GM18951 (cell line): ENCODE results near the gene FURIN.
A peak's percentile ranks its signal among the peaks of the same experiment; 100 is the strongest.
"Not testable (repeated sequence)": the region's sequence is repeated elsewhere in the genome, so short reads cannot be mapped to it uniquely, and the experiment has no call there.

Source experiments
- POLR2A ChIP-seq: IDR thresholded peaks from 4 replicates; pipeline ENCODE4 v1.6.1; 2011; ENCODE audit warnings: mild to moderate bottlenecking; ENCODE audit not compliant: insufficient read length, insufficient read depth; ENCODE audit errors: extremely low read depth
- in situ Hi-C: fragments of 300-500 bp; cut with MboI; formaldehyde crosslinking; loops from one replicate; pipeline ENCODE4 v1.12.0; 2022; ENCODE audit warnings: low sequenced_read_pairs, mixed read lengths, inconsistent platforms; ENCODE audit not compliant: unreplicated experiment

Gene FURIN

DNA sequence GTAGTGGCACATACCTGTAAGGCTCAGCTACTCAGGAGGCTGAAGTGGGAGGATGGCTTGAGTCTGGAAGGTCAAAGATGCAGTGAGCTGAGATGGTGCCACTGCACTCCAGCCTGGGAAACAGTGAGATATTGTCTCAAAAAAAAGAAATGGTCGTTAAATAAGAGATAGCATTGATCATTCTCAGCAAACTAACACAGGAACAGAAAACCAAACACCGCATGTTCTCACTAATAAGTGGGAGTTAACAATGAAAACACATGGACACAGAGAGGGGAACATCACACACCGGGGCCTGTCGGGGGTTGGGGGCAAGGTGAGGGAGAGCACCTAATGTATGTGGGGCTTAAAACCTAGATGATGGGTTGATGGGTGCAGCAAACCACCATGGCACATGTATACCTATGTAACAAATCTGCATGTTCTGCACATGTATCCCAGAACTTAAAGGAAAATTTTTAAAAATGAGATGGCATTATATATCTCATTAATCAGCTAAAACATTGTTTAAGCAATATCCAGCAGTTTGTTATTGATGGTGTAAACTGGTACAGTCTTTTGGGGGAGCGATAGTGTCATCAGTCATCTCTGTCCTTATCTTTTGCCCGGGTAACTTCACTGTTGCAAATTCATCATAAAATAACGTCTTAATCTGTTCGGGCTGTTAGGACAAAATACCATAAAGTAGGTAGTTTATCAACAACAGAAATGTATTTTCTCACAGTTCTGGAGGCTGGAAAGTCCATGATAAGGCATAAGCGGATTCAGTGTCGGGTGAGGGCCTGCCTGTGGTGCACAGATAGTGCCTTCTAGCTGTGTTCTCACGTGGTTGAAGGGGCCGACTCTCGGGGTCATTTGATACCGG lies 33.0 kb downstream of the FURIN start:
- in situ Hi-C loops = no loop called here
- no peak for TF ChIP-seq POLR2A

DNA sequence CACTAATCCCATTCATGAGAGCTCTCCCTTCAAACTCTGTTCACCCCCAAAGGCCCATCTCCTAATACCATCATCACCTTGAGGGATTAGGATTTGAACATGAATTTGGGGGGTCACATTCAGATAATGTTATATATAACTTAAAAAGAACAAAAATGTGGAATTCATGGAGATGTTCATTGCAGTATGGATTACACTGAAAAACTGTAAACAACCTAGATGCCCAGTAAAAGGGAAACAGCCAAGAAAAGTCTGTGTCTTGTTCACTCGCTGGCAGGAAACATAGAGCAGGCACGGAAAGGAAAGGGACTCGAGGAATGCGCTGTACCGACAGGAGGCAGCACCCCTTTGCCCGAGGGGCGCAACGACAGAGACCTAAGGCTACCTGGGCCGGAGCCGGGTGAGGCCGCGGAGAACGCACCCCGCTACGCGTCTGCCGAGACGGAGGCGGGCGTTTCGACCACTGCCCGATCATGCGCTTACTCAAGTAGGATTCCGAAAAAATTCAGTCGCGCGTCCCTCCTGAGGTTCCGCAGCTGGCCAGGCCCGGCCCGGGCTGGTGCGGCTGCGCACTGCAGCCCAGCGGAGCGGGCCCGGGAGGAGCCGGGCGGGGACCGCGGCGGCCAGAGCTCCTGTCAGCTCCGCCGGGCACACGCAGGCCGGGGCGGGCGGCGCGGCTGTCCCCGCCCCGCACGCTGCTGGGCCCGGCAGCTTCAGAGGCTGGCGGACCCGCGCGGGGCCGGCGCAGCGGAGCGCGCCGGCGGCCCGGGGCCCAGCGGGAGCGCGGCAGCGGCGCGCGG lies 33.9 kb downstream of the FURIN start:
- peak; percentile 74 for TF ChIP-seq POLR2A
- in situ Hi-C loops = no loop called here

DNA sequence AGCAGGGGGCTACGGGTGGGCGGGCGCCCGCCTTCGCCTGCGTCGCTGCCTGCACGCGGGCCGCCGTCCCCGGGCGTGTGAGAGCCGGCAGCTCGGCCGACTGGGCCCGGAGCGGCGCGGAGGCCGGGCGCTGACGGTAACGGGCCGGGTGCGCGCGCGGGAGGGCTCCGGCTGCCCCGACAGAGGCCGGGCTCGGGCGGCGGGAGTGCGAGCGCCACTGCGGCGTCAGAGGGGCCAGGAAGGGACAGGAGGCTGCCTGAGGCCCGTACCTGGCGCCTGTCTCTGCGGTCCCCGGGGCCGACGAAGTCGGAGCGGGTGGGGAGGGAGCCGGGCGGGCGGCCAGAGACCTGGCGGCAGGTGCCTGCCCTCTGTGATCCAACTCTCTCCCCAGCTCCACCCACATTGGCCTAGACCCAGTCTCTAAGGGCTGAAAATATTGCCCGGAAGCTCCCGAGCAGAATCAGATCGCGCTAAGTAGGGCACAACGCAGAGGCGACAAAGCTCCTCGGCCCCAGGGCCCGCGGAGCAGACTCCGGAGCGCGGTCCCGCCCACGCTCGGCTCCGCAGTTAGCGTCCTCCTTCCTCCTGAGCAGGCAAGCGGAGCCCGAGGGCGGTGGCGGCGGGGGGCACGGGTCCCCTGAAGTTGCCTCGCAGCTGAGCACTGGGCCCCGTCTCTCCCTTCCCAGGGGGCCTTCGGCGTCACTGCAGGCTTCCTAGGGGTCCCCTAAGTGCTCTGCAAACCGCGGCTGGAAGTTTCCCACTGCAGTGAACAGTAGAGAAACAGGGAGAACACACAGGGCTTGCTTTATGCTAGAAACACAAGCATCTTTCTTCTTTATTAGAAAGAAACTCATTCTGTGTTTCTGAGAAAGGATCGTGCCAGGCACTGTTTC lies 34.7 kb downstream of the FURIN start, which contains the start of gene MAN2A2:
MAN2A2 (plus strand) TSS at position 463 of the 893 bp plus-strand sequence. CDS start 906 bp downstream, outside the sequence.
- TF ChIP-seq POLR2A = peak; percentile 57
- in situ Hi-C loops = no loop called here

DNA sequence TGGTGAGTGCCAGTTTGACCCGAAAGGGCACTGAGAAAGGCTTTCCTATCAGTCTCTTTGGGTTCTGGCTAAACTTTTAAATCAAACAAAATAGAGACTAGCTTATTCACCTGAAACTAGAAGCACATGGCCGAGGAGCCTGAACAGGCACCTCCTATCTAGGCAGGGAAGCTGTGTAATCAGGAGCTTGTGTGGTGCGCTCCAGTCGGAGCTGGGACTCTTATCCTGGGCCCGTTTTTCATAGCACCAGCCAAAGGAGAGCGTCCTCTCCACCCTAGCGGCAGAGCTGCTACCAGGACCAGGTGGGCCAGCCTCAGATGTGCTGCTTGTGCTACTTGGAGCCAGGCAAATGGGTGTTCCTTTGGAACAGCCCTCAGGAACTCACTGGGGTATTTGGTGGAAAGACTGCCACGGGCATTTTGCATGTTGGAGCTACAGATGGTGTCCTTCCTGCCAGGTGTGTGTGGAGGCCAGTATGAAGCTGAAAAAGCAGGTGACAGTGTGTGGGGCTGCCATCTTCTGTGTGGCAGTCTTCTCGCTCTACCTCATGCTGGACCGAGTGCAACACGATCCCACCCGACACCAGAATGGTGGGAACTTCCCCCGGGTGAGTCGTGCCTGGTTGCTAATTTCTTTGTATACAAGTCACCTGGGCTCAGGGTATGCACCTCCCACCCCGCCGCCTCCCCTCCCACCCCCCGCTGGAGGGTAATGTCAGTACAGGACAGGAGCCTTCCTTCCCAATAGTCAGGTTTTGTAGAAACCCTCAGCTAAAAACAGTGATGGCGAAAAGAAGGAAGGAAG lies 35.5 kb downstream of the FURIN start:
- TF ChIP-seq POLR2A = no peak
- in situ Hi-C loops = no loop called here

DNA sequence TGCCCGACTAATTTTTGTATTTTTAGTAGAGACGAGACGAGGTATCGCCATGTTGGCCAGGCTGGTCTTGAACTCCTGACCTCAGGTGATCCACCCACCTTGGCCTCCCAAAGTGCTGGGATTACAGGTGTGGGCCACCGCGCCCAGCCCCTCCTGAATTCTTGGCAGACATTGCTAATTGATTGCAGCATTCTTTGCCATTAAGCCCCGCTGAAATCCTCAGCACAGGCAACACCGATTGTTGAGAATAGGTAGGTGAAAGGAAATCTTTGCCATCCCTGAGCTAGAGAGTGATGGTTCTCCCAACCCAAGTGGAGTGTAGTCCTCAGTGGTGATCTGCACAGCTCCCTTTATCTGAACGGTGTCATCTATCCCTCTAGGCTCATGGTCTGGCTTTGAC lies 36.4 kb downstream of the FURIN start:
- TF ChIP-seq POLR2A = no peak
- in situ Hi-C loops = no loop called here

DNA sequence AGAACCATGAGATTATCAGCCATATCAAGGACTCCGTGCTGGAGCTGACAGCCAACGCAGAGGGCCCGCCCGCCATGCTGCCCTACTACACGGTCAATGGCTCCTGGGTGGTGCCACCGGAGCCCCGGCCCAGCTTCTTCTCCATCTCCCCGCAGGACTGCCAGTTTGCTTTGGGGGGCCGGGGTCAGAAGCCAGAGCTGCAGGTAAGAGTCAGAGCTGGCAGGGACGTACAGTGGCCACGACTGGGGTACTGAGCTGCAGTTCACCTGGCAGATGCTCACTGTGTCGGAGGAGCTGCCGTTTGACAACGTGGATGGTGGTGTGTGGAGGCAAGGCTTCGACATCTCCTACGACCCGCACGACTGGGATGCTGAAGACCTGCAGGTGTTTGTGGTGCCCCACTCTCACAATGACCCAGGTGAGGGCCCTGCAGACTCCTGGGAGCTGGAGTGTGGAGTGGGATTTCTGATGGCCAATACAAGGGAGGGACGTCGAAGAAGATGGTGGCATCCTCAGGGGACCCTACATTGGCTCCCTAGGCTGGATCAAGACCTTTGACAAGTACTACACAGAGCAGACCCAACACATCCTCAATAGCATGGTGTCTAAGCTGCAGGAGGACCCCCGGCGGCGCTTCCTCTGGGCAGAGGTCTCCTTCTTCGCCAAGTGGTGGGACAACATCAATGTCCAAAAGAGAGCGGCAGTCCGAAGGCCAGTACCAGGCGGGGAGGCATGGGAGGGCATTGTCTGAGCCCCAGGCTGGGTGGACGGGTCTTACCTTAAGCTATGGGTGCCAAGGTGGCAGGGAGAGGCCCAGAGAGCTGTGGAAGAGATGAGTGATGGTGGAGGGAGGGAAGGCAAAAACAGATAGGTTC lies 37.2 kb downstream of the FURIN start:
- in situ Hi-C loops = no loop called here
- no peak for TF ChIP-seq POLR2A

DNA sequence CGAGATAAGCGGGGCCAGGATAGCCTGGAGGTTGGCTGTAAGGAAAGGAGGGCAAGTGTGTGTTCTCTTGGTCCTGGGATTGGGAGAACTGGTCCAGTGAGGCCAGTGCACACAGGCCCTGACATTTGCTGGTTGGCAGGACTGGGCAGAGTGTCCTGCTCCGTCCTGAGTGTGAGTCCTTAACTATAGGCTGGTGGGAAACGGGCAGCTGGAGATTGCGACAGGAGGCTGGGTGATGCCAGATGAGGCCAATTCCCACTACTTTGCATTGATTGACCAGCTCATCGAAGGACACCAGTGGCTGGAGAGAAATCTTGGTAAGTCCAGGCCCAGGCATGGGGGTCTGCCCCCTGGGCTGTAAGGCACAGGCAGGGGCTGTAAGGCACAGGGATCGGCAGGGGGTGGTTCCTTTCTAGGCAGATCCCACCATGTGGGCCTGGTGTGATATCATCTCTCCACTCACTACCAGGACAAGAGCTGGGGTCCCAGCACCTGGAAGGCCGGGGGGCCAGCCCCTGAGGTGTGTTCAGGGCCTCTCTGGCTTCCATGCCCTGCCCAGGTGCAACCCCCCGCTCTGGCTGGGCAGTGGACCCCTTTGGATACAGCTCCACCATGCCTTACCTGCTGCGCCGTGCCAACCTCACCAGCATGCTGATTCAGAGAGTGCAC lies 37.9 kb downstream of the FURIN start:
- in situ Hi-C loops = no loop called here
- TF ChIP-seq POLR2A = no peak

DNA sequence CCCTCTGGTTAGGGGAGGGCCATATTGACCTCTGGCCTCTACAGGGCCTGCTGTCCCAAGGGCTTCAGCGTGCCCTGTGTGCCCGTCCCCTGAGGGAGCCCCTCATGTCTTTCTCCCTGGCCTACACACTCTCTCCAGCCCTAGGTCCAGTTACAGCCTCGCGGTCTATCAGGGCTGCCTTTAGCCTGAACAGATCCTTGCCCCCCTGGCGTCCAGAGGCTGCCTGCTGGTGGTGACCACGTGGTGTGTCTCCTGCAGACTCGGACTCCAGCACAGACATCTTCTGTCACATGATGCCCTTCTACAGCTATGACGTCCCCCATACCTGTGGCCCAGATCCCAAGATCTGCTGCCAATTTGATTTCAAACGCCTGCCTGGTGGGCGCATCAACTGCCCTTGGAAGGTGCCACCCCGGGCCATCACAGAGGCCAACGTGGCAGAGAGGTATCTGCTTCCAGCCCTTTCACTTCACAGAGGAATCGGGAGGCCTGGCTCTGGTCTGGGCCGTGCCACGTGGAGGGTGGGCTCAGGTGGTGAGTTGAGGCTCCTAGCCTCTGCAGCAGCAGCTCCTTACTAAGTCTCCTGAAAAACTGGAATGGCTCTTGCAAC lies 38.8 kb downstream of the FURIN start:
- in situ Hi-C loops = no loop called here
- TF ChIP-seq POLR2A = no peak

DNA sequence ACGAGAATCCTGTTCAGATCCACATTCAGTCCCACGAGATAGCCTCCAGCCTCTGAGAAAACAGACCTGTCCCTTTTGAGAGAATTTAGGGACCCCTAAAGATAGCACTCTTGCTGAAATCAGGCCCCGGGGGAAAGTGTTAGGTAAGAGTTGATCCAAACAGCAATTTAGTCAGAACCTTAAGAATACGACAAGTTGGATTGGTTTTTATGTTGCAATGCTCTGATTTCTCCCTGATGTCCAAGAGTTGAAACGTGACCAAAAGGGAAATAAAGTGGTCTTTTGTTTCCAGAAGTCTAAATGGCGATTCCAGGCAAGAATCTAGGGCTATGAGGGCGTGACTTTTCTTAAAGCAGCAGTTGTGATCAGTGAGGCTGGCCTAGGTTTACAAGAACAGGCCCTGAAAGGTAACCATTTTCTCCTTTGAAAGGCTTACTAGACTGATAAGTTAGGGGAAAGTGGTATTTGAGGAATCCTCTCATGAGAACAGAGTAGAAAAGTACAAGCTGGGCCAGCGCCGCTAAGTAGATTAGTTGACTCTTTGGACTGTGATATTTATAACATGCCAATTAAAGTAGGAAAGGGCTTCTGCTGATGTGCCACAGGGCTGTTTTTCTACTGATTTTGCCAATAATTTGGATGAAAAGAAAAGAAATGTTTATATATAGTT lies 39.6 kb downstream of the FURIN start:
- in situ Hi-C loops = no loop called here
- no peak for TF ChIP-seq POLR2A

DNA sequence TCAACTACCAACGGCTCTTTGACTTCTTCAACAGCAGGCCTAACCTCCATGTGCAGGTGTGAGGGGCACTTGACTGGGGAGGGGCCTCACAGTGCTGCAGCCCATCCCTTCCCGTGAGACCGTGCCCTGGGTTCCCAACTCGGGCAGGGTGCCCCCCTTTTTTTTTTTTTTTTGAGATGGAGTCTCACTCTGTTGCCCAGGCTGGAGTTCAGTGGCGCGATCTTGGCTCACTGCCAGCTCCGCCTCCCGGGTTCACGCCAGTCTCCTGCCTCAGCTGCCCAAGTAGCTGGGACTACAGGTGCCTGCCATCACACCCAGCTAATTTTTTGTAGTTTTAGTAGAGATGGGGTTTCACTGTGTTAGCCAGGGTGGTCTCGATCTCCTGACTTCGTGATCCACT lies 41.1 kb downstream of the FURIN start:
- in situ Hi-C loops = not testable (repeated sequence)
